ENCODE results near the gene DOCK1.

- TF ChIP-seq, protein P1, sequence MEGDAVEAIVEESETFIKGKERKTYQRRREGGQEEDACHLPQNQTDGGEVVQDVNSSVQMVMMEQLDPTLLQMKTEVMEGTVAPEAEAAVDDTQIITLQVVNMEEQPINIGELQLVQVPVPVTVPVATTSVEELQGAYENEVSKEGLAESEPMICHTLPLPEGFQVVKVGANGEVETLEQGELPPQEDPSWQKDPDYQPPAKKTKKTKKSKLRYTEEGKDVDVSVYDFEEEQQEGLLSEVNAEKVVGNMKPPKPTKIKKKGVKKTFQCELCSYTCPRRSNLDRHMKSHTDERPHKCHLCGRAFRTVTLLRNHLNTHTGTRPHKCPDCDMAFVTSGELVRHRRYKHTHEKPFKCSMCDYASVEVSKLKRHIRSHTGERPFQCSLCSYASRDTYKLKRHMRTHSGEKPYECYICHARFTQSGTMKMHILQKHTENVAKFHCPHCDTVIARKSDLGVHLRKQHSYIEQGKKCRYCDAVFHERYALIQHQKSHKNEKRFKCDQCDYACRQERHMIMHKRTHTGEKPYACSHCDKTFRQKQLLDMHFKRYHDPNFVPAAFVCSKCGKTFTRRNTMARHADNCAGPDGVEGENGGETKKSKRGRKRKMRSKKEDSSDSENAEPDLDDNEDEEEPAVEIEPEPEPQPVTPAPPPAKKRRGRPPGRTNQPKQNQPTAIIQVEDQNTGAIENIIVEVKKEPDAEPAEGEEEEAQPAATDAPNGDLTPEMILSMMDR (IDR thresholded peaks at IDR 0.05), result no peak
- no peak for TF ChIP-seq POLR2AphosphoS5 (IDR thresholded peaks at IDR 0.05)
- TF ChIP-seq POLR2A (IDR thresholded peaks at IDR 0.05), result no peak
These were observed 510.8 kb downstream of the DOCK1 start for GRCh38 chr10:127415901-127416581.
